NCI-H1694 (cell line): ENCODE measurements around the gene PALD1.
"Not testable (repeated sequence)": the region's sequence is repeated elsewhere in the genome, so short reads cannot be mapped to it uniquely, and the experiment has no call there.

ENCODE experiments used
- DNase-seq: peaks from one replicate; lab custom pipeline; 2025; lab: John Stamatoyannopoulos, UW

PALD1 gene

DNA sequence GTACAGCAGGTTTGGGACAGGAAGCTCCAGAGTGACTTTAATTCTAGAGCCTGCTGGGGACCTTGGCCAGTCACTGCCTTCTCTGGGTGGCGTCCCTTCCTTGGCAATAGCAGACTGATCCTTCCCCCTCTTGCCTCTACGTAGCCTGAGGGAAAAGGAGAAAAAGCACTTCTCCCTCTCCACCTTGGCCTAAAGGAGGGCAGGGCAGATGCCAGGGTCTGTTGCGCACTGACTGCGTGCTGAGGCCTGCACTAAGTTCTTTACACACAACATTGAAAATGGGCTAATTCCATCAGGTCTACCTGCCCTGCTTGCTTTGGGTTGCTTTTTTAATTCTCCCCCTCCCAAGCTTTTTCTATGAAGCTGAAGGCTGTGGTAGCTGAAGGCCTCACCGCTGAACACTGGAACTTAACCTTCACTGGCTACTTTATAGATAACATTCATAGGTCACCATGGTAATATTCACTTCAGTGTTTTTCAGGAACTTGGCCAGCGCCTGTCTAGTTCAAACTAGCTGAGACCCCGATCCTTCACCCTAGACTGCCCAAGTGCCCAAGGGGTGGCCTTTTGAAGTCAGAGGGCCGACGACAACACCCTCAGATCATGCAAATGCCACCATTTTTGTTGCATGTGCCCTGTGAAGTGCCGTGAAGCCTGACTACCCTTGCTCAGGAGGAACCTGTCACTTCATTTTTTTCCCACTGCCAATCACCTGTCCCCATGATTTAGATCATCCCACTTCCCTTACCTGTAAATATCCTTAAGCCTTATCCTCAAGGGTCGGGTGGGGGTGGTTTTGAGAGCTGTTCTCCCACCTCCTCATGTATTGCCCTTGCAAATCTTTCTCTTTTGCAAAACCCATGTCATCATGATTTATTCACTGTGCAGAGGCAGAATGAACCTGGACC is 95.3 kb downstream of the PALD1 start:
- no peak for DNase-seq

DNA sequence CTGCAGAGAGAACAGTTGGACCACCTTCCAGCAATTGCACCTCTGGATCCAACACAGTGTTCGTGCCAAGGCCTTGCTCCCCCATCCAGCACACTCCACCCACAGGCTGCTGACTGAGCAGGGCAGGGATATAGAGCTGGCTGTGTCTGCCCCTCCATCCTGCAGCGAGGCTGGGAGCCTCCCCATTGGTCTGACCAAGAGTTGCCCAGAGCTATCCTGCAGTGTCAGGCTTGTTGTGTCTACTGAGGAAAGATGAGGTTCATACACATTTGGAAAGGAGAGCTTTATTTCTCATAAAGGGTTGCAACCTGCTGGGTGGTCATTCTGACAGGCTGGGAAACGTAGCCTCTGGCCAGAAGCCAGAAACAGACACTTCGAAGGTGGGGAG is 96.9 kb downstream of the PALD1 start:
- DNase-seq, result no peak

DNA sequence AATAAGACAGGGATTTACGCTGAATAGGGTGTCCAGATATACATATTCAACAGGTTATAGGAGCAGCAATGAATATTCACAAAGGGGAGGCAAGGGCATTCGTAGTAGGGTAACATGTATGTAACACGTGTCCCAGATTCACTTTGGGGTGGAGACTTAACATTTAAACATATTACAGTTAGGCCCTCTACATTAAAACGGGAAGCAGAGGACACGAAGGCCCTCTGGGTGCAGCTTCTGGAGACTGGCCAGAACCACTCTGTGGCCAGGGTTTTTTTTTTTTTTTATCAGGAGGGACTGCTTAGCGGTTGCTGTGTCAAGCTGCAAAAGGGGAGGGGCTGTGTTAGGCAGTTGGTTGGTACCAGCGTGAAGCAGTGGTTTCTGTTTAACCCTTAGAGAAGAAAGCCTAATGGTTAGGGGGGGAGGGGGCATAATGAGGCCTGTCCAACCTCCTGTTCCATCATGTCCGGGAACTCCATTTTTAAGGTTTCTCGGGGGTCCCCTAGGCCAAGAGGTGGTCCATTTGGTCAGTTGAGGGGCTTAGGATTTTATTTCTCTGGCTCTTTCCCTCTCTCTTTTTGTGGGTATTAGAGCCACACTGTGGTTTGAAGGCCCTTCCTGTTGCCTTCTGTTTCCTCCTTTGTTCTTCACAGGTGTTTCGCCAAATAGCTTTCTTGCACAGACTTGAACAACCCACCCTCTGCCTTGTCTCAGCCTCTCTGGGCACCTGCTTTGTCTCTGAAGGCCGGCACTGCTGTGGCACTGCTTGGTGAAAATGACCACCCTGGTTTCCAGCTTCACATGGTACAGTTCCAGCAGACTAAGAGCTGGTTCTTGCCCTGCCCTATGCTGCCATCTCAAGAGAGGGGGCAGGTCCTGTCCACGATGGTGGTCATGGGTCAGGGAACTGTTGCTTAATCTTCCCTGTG is 97.6 kb downstream of the PALD1 start:
- no peak for DNase-seq

DNA sequence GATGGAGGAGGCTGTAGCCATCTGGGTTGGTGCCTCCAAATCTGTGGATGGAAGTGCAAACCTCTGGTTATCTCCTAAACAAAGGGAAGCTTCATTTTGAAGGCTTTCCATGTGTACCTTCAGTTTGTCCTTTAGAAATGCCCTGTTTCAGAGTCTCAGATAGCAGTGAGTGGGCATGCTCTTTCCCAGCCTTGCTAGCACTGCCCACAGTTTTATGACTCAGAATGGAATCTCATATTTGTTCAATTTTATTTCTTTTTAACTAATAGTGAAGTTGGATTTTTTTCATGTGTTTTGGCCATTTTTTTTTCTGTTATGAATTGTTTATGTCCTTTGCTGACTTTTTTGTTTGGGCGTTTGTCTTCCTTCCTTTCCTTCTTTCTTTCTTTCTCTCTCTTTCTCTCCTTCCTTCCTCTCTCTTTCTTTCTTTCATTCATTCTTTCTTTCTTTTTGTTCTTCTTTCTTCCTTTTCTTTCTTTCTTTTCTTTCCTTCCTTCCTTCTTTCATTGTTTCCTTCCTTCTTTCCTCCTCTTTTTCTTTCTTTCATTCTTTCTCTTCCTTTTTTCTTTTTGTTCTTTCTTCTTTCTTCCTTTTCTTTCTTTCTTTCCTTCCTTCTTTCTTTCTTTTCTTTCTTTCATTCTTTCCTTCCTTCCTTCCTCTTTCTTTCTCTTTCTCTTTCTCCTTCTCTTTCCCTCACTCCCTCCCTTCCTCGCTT is 98.4 kb downstream of the PALD1 start:
- no peak for DNase-seq

DNA sequence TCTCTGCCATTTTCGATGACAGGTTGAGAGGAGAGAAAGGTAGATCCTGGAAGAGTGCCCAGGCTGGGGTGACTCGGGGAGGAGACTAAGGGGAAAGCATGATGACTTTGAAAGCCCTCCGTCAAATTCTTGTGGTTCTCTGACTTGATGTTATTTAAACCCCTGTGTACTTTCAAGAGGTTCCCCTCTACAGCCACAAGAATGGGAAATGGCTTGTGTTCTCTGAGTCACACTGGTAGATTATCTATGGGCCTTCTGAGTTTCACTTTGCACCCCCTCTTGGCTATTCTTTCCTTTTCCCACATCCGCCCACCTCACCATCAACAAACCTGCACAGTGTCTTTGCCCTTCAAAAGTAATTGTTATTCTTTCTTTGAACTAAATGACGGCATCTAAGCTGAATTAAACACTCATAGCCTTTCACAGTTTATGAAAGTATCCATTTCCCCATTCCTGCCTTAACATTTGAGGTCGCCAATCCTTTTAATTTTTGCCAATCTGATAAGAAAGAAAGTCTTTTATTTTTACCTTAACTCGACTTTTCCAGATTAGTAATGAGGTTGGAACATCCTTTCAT is 99.9 kb downstream of the PALD1 start:
- no peak for DNase-seq

DNA sequence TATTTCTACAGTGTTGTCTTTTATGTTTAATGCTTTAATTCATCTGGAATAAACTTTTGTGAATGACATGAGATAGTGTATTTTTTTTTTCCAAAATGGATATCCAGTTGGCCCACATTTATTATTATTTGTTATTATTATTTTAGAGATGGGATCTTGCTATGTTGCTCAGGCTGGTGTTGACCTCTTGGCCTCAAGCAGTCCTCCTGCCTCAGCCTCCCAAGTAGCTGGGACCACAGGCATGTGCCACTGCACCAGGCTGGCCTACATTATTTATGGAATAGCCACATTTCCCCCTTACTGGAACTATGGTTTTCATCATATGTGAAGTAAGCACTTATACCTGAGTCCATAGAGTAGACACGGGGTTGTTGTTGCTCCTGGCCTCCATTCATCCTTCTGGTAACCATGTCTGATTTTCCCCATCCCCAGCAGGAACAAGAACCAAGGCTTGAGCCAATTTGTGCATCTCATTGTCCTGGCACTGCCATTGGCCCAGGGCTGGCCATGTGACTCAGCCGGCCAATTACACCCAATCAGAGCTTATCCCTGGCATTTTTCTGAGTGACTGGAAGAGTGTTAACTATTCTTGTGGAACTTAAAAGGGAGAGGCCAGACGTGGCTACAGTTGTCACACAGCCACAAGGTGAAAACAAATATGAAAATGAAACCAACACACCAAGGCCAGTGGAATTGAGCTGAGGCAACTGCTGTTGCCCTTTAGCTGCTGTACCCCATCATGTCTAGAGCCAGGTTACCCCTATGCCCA is 100.9 kb downstream of the PALD1 start:
- no peak for DNase-seq

DNA sequence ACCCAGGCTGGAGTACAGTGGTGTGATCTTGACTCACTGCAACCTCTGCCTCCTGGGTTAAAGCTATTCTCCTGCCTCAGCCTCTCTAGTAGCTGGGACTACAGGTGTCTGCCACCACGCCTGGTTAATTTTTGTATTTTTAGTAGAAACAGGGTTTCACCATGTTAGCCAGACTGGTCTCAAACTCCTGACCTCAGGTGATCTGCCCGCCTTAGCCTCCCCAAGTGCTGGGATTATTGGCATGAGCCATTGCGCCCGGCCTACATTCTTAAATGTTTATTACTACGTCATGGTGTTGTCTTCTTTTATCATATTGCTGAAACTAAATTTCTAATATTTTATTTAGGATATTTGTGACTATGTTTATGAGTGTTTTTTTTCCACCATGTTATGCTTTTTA is 102.6 kb downstream of the PALD1 start:
- not testable (repeated sequence) for DNase-seq

DNA sequence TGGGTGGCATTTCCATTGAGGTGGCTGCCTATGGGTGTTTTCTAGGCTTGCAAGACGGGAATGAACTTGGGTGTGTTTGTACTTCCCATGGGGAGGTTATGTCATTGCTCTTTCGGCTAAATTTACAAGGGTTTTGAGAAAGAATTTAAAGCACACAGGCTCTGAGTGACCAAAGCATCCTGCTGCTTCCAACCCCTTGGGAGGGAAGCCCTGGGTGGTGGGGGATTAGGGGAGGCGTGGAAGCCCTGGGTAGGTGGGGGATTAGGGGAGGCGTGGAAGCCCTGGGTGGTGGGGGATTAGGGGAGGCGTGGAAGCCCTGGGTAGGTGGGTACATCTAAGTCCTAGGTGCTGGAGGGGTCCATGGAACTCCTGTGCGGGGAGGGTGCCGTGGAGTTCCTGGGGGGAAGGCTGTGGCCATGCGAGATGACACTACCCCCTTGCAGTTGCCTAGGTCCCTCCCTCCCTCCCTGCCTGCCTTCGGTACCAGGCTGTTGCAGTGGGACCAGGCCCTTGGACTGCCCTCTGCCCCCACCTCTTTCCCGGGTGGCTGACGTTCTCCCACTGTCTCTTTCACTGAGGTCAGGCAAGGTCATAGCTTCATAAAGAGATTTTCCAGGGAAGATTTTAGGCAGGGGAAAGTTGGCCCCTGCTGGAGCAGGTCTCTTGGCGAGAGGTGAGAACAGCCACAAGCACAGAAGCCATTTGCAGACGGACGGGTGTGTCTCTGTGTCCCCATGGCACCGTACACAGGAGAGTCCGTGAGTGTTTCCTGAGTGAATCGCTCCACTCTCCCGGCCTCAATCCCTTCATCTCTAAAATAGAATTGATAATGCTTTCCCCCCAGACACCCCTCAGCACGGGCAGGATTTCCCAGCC is 104.5 kb downstream of the PALD1 start:
- no peak for DNase-seq

DNA sequence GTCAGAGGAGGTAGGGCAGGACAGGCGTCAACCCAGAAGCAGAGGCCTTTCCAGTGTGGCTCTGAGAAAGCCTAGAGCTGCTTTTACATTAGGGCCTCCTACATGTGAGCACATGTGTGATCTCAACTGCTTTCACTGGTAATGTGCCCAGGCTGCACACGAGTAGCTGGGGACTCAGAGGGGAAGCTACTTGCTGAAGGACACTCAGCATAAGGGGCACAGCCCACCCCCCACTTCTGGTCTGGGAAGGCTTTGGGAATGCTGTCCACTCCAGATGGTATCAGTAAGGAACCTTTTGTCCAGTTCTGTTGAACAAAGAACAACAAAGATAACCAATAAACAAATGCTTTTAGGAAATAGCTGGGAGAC is 105.1 kb downstream of the PALD1 start:
- no peak for DNase-seq

DNA sequence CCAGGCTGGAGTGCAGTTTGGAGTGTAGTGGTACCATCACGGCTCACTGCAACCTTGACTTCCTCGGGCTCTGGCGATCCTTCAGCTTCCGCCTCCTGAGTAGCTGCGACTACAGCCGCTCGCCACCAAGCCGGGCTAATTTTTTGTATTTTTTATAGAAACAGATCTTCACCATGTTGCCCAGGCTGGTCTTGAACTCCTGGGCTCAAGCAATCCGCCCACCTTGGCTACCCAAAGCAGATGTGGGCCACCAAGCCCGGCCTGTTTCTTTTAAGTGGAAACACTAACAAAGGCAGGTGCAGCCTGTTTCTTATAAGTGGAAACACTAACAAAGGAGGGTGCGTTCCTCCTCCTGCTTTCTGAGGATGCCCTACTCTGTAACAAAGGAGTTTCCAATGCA is 105.8 kb downstream of the PALD1 start:
- no peak for DNase-seq

DNA sequence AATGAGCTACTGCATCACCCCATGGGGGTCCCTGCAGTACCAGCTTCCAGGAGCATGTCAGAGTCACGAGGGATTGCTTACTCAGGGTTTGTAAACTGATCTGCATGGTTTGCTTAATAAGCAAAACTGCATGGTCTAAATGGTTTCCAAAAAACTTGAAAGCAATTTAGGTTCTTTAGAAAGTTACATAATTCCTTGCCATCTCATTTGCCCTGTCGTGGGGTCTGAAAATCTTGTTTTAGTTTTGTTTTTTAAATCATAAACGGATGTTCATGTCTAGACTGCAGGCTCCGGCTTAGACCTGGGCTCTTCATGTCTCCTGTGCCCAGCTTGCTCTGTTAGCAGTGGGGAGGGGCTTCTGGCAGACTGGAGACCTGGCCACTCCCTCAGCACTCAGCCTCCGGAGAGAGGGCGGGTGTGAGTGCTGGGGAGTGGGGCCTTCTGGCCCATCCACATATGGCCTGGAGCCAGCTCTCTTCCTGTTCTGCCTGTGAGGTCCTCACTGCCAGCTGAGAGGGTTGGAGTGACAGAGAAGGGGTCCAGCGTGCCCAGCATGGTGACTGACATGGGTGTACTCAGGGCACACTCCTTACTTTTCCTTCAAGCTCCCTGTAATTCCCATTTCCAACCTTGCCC is 106.5 kb downstream of the PALD1 start:
- DNase-seq, result peak; percentile 74

DNA sequence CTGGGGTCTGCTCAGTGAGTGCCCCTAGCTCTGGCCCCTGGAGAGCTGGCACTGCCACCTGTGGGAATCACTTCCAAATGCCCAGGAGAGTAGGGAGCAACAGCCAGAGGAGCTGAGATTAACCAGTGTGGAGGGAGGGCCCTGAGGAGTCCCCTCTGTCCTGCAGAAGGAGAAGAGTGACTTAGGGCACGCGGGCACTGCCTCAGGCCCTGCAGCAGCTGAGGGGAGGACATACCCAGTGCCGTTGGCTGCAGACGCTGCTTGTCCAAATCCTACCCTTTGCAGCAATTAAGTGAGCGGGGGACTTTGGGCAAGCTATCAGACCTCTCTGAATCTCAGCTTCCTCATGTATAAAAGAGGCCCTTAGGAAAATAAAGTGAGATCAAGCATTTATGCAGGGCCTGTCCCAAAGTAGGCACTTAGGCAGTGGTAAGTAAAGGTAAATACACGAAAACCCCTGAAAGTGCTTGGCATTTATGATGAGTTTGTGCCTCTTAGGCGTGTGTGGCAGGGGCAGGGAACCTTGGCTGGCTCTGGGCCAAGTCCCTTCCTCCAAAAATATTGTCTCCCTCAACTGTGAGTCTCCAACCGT is 107.1 kb downstream of the PALD1 start:
- no peak for DNase-seq

DNA sequence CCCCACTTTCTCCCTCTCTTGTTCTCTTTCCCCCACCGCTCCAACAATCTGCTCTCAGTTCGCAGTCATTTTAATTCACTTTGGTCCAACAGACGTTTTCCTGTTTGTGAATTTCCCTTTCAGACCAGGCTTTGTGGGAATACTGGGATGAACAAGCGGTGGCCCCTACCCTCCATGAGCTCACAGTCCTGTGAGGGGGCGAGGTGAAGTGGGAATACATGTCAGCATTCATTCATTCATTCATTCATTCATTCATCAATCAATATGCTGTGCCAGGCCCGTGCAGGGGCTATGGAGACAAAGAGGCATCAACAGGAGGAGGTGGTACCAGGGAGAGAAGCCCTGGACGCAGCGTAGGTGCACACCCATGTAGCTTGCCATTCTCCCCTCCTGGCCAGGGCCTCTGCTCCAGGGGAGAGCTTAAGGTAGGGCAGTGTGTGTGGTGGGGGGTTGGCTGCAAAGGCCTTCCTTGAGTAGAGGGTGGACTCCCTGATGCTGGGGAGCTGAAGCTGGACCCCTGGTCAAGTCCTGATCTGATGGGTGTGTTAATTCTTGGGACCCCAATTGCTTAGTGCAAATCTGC is 107.9 kb downstream of the PALD1 start:
- no peak for DNase-seq

DNA sequence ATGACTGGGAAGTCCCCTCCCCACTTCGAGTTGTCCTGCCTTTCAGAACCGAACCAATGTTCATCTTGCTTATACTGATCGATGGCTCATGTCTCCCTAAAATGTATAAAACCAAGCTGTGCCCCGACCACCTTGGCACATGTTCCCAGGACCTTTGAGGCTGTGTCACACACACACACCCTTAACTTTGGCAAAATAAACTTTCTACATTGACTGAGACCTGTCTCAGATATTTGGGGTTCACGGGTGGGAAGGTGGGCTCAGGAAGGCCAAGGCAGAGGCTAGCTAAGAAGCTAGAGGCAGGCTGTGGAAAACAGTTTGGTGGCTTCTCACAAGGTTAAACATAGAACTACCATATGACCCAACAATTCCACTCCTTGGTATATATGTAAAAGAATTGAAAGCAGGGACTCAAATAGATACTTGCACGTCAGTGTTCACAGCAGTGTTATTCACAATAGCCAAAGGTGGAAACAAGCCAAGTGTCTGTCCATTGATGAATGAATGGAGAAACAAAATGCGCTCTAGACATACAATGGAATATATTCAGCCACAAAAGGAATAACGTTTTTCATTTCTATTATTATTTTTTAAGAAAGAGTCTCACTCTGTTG is 108.6 kb downstream of the PALD1 start:
- DNase-seq, result no peak

DNA sequence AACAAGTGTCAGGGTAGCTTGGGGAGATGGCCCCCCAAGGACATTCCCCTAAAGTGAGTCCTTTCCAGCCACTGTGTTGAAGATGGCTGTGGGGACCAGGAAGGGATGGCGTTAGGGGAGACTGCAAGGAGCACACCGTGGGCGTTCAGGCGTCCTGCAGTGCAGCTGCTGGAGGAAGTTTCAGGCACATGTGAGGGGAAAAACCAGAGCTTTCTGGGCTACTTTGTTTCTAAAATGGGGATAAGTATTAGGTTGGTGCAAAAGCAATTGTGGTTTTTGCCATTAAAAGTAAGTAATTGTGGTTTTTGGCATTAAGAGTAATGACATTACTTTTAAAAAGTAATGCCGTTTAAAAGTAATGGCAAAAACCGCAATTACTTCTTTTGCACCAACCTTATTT is 109.7 kb downstream of the PALD1 start:
- no peak for DNase-seq

DNA sequence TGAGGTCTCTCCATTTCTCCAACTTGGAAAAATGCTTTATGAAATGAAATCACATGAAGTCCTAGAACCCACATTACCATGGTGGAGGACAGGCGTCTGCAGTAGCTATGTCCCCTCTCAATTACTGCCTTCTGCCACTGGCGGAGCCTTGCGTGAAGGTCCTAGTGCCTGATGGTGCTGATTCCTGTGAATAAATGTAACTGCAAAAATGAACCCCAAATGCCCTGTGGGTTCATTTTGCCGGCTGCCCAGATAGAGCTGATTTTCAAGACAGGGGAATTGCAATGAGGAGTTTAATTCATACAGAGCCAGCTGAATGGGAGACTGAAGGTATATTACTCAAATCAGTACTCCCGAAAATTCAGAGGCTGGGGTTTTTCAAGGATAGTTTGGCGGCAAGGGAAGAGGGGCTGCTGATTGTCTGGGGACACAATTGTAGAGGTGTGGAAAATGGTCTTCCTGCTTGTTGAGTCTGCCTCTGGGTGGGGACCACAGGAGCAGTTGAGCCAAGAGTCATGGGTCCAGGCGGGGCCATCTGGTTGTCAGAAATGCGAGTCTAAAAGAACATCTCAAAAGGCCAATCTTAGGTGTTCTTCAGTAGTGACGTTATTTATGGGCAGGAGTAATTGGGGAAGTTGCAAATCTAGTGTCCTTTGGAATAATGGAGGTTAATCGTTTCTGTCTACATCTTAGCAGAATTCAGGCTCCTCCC is 110.4 kb downstream of the PALD1 start:
- DNase-seq, result no peak

DNA sequence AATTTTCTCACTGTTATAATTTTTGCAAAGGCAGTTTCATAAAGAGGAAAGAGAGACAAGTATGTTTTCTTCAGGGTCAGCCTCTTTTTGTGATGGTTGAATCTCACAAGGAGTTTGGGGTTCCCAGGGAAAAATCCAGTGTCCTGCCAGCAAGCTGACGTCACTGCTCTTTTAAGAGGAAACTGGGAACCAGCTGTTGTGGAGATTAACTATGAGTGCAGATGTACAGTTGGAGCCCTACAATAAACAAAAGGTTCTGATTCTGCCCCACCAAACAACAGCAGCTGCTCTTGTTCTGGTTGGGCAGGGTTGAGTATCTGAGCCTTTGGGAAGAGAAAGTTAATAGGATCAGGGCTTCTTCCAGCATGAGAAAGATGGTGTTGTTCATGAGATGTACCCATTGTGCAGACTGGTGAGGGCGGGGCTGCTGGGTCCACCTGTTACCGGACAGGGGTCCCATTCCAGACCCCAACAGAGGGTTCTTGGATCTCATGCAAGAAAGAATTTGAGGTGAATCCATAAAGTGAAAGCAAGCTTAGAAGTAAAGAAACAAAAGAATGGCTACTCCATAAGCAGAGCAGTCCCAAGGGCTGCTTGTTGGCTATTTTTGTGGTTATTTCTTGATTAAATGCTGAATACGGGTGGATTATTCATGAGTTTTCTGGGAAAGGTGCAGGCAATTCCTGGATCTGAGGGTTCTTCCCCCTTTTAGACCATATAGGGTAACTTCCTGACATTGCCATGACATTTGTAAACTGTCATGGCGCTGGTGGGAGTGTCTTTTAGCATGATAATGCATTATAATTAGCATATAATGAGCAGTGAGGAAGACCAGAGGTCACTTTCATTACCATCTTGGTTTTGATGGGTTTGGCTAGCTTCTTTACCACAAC is 111.4 kb downstream of the PALD1 start:
- DNase-seq, result peak; percentile 18
